HG02642 (cell line): ENCODE measurements around the gene TRA2B.
A peak's percentile ranks its signal among the peaks of the same experiment; 100 is the strongest.

Experiments used
- ATAC-seq: cut with Tn5 transposase; IDR thresholded peaks from one replicate; pipeline ENCODE4 v1.9.1; 2021; ENCODE audit warnings: mild to moderate bottlenecking; ENCODE audit not compliant: unreplicated experiment, poor library complexity

TRA2B gene

GRCh38 chr3:185956244-185956643 is 18.4 kb upstream of the TRA2B start:
- ATAC-seq: no peak

DNA sequence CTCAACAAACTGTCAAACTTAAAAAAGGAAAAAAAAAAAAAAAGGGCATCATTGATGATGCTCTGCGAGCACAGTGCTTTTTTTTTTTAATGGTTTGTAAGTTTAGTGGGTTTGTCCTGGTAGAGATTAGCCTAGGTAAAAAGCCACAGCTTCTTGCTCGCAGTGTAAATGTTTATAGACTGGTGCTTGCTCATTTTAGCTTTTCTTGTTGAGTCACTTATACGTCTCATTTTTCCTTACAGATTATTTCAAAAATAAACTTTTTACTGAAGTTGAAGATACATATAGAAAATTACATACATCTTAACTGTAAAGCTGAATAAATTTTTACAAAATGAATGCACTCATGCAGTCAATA is 16.5 kb upstream of the TRA2B start:
- no peak for ATAC-seq

- ATAC-seq: no peak
Measured at GRCh38 chr3:185950728-185951127, 12.9 kb upstream of the TRA2B start.

GRCh38 chr3:185949515-185949914 is 11.7 kb upstream of the TRA2B start:
- no peak for ATAC-seq

GRCh38 chr3:185948292-185948691 is 10.5 kb upstream of the TRA2B start:
- ATAC-seq: no peak

DNA sequence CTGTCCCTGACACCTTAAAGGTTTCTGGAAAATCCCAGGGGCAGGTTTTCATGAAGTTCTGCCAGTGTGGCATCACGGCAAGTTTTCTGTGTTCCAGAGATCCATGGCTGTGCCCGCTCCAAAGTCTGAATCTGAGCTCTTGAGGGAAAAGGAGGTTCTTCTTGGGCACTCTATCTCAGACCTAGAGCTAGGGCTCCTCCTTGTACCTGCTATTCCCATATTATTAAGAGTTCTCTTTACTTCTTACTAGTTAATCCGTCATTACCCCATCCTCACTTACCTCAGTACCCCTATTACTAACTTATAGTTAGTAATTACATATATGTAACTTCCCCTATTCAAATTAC is 5.9 kb upstream of the TRA2B start:
- peak; percentile 19 for ATAC-seq

DNA sequence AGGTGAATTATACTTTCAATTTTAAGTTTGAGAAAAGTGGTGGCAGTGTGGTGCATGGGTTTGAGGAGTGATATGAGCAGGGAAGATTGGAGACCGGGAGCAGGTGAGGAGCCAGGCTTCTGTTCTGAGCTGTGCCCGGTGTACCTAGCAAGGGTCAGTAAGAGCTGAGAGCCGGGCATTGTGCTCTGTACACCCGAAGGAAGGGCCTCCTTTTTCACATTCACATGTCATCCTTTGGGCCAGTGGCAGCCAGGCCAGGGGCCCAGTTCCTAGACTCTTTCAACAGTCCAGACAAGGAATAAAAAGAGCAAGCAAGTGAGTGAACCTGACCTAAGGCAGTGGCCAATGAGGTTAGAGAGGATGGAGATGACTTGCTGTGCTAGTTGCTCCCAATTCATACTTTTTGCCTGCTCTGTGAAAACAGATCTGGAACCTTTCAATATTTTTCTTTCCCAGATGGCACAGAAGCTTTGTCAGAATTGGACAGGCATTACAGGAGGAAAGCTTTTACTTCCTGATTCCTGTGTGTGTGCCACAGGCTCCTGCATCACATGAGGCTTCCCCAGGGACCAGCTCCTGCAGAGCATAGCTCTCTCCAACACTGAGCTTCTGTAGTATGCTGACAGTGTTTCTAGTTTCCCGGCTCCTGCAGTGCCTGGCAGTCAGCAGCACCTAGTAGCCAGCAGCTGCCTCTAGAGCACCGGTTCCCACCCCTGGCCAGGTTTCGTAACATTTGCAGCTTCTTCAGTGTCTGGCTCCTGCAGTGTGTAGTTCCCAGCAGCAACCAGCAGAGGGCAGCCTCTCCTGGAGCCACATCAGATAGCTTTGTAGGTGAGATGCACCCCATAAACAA is 5.3 kb upstream of the TRA2B start:
- ATAC-seq: peak; percentile 94

DNA sequence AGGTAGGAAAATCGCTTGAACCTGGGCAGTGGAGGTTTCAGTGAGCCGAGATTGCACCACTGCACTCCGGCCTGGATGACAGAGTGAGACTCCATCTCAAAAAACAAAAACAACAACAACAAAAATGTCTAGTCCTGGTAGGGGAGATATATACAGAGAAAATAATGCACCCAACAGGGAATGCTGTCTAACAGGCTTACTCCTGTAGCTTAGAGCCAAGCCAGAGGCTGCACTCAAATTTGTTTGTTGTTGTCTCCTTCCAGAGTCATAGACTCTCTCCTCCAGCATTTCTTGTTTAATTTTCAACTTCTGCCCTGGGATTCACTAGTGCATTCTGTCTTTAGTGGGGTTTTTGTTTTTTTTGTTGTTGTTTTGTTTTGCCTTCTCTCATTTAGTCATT is 4.6 kb upstream of the TRA2B start:
- no peak for ATAC-seq

- no peak for ATAC-seq
Measured at GRCh38 chr3:185940951-185941350, 3.1 kb upstream of the TRA2B start.

GRCh38 chr3:185939721-185940120 is 1.9 kb upstream of the TRA2B start:
- ATAC-seq: no peak

DNA sequence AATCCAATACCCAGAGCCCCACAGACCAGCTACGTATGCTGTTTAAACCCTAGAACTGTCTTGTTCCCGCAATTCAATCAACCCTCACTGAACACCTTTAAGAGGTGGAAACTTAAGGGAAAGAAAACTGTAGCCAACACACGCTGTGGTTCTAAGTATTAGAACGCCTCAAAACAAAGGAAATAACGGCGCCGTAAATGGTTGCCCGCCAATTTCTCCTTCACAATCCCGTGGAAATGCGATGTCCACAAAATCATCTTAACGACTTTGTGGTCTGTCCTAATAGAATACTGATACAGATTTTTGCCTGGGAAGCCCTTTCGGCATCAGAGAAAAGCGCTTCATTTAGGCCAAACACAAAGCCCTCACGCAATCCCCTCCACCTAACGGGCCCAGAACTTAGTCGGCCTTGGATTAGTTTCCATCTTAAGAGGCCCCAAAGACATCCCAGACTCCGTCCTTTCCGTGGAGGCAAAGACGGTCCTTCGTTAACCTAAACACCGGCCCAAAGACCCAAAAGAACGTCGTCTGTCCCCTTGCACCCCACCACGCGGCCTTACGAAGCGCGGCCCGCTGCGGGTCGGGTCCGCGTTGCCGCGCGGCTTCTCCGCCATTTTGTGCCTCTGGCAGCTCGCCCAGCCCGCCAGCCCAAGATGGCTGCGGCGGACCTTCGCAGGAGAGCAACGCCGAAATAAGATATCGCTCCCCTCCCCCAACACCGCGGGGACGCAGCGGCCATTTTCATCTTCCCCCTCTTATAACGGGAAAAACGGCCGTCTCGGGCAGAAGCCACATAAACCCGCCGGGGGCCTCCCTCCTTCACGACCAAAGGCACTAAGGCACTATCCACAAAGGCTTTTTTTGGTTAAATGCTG is 763 bp downstream of the TRA2B start:
- peak; percentile 50 for ATAC-seq

- ATAC-seq: no peak
Measured at GRCh38 chr3:185936273-185936629, 1.6 kb downstream of the TRA2B start.

DNA sequence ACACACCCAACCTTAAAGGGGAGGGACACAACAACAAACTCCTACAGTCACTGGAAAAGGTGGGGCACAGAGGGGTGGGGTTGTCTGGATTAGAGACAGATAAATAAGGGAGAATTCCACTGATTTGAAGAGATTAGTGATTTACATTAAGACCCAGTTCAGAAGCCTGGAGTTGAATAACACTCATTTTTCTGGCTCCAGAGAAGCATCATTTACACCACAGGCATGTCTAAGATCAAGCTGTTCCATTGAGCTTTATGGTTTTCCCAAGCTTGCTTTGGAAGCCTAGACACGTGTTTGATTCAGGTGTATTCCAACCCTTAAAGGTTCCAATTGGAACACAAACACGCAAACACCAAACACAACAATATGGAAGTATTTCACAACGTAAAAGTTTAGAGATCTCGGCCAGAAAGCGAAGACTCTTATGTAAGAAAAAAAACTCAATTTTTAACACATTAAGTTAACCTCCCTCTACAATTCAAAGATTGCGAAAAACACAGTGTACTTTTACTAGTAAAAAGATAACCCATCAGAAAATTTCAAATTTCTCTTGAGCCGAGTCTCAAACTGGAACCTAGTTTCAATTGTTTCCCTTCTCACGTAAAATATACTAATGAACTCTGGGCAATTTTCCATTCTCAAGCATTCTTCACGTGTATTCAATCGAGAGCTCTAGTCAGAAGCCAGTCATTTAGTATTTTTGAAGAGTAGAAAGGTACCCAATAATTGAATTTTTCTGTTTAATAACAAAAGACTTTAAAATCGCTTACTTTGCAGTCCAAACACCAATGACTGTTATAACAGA is 2.1 kb downstream of the TRA2B start:
- ATAC-seq: no peak

GRCh38 chr3:185934767-185935464 is 2.9 kb downstream of the TRA2B start:
- no peak for ATAC-seq

GRCh38 chr3:185934174-185934557 is 3.6 kb downstream of the TRA2B start:
- ATAC-seq: no peak

DNA sequence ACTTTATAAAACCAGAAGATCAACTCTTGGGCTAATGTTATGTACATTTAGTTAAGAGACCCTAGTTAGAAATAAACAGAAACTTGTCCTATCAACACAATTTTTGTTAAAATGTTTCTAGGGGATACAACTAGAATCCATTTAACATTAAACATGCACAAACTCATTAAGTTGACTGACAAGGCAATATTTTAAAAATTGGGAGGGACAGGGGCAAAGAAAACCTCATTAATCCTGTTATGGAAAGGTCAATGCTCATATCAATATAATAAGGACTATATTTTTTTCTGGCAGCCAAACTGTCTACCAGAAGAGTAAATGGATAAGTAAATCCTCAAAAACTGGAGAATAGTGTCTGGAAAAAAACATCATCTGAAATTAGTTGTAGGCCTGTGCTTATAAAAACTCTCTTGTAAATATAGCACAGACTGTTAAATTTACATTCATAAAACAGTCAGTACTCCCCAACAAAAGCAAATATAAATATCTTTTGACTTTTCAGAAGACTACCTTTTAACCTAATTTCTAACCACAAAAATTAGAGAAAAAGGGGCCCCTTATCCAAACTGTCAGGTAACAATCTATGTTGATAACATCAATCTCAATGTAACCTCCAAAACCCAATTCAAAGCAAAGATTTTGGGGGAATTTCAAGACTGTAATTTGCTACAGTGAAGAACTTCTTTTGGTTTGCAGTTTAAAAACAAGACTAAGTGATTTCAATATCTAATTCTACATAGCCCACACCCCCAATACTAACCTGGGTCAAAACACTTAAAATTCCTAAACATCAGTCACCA is 4.2 kb downstream of the TRA2B start:
- ATAC-seq: no peak

DNA sequence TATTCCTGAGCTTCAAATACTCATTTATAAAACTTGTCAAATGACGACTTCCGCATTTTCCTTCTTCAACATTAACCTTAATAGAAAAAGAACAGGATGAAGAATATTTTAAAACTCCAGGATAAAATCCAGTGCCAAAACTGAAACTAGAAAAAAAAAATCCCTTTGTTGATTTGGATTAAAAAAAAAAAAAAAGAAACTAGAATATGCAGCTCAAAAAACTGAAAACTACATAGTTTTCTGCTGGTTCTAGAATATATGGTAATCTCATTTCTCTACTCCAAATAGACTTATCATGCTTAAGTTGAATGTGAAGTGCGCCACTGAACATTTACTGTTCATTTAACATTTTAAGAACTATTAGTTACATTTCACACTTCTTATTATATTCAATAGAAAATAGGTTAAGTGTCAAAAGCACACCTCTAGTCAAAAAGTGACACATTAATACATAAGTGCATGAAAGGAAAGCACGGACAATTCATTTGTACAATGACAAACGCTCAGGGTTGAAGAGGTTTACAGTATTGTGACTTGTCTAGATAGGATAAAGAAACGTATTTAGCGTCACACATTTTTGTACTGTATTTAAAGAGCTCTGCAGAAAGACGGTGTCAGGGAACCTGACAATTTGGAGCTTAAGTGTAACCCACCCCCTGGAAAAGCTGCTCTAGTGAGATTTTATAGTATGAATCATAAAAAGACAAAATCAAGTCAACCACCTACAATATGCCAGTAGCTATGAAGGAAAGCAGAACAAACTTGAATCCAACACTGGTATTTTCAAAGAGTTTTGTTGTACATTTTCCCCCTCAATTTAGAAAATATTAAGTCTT is 5.8 kb downstream of the TRA2B start:
- no peak for ATAC-seq

DNA sequence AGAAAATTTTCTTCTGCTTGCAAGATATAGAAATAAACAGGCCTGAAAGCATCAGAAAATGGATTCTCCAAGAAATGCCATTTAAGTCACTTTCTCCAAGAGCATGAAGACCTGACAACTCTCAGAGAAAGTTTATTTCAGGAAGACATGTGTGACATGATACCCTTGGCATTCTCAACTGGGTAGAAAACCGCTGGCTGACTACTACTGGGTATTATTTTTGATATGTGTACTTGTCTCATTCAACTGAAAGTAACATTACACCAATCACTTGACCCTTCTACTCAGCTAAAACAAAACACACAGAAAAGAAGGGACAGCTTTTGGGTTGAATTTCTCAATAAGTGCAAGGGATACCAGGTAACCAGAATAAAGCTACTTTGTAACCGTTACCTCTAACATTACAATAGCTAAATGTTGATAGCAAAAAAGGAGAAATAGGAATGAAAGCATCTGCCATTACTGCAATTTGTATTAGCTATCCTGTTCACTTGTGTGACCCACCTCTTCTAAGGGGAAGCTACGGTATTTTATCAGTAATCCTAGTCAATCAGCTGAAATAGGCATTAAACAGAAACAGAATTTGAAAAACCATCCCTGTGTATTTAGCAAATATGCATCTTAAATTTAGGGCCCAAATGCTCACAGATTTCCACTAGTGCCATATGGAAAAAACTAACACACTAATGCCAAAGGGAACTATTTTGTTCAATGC is 7.3 kb downstream of the TRA2B start:
- no peak for ATAC-seq
